IMR-90 (cell line): ENCODE measurements around the gene FUBP1. TPM values are rescaled to one million over a fixed set of nuclear protein-coding genes. Genes with fewer than 3 reads are reported as not detected.

ENCODE experiments used
- ATAC-seq: fragments of 200-7000 bp; cut with Tn5 transposase; 2 replicates; pipeline ENCODE4 v1.9.1; 2020; ENCODE audit warnings: low read depth, mild to moderate bottlenecking, moderate library complexity
- BruUV-seq: library from RNA; stranded (reverse); fragments of 400-500 nt; replicated peaks from 2 replicates; lab custom pipeline; 2021; lab: Mats Ljungman, UMichigan
- CTCF ChIA-PET: fragments of 300-600 bp; formaldehyde crosslinking; extraction: SDS; loops from one replicate; lab custom pipeline; 2021; ENCODE audit warnings: antibody characterized with exemption; lab: Yijun Ruan, JAX
- POLR2A ChIA-PET: fragments of 300-600 bp; sonication (Branson Sonifier 250); formaldehyde crosslinking; loops from one replicate; lab custom pipeline; 2022; ENCODE audit warnings: antibody characterized with exemption; ENCODE audit not compliant: unreplicated experiment; lab: Charles Lee
- DNase-seq: peaks from one replicate; pipeline ENCODE4 v3.0.0; 2013
- H2AFZ ChIP-seq: replicated peaks from 2 replicates; pipeline ENCODE3; 2013; ENCODE audit warnings: low read length, mild to moderate bottlenecking; ENCODE audit not compliant: poor library complexity
- H2AK5ac ChIP-seq: 2 replicates; pipeline ENCODE4 v1.6.1; 2013; ENCODE audit warnings: low read depth, low read length, inconsistent platforms
- H2AK9ac ChIP-seq: replicated peaks from 2 replicates; pipeline ENCODE3; 2013; ENCODE audit warnings: mild to moderate bottlenecking, low read depth, low read length, moderate library complexity; ENCODE audit not compliant: poor library complexity
- H2BK120ac ChIP-seq: 2 replicates; pipeline ENCODE4 v1.6.1; 2013; ENCODE audit warnings: low read depth, low read length, inconsistent platforms
- H2BK15ac ChIP-seq: 3 replicates; pipeline ENCODE4 v1.6.1; 2013; ENCODE audit warnings: low read depth, low read length, inconsistent platforms
- H2BK20ac ChIP-seq: 2 replicates; pipeline ENCODE4 v1.6.1; 2013; ENCODE audit warnings: low read depth, mild to moderate bottlenecking, inconsistent platforms, low read length, moderate library complexity
- H2BK5ac ChIP-seq: 2 replicates; pipeline ENCODE4 v1.6.1; 2013; ENCODE audit warnings: mild to moderate bottlenecking, low read depth, low read length, inconsistent platforms; ENCODE audit not compliant: poor library complexity, severe bottlenecking
- H3K14ac ChIP-seq: replicated peaks from 2 replicates; pipeline ENCODE4 v1.6.1; 2013; ENCODE audit warnings: low read depth, low read length, inconsistent platforms
- H3K18ac ChIP-seq: 2 replicates; pipeline ENCODE4 v1.6.1; 2013; ENCODE audit warnings: low read depth, low read length, control low read depth
- H3K23ac ChIP-seq: 2 replicates; pipeline ENCODE4 v1.6.1; 2013; ENCODE audit warnings: low read depth, low read length, inconsistent platforms
- H3K27ac ChIP-seq: 2 replicates; pipeline ENCODE4 v1.5.1; 2013; ENCODE audit warnings: mild to moderate bottlenecking, control low read depth, low read length; ENCODE audit not compliant: insufficient read depth
- H3K27me3 ChIP-seq: 2 replicates; pipeline ENCODE4 v1.6.1; 2013; ENCODE audit warnings: low read length; ENCODE audit not compliant: control insufficient read depth, insufficient read depth
- H3K36me3 ChIP-seq: 2 replicates; pipeline ENCODE4 v1.6.1; 2013; ENCODE audit warnings: low read length, mixed read lengths; ENCODE audit not compliant: control insufficient read depth, insufficient read depth
- H3K4ac ChIP-seq: 2 replicates; pipeline ENCODE4 v1.6.1; 2013; ENCODE audit warnings: low read depth, low read length, inconsistent platforms
- H3K4me1 ChIP-seq: 2 replicates; pipeline ENCODE4 v1.6.1; 2013; ENCODE audit warnings: low read length, mixed read lengths; ENCODE audit not compliant: control insufficient read depth, insufficient read depth
- H3K4me2 ChIP-seq: 2 replicates; pipeline ENCODE4 v1.6.1; 2013; ENCODE audit warnings: low read depth, mild to moderate bottlenecking, control low read depth, low read length, moderate library complexity
- H3K4me3 ChIP-seq: 2 replicates; pipeline ENCODE4 v1.5.1; 2013; ENCODE audit warnings: low read depth, mild to moderate bottlenecking, control low read depth, low read length, moderate library complexity; ENCODE audit not compliant: insufficient read depth
- H3K56ac ChIP-seq: 2 replicates; pipeline ENCODE4 v1.6.1; 2013; ENCODE audit warnings: low read length, inconsistent platforms; ENCODE audit not compliant: insufficient read depth; ENCODE audit errors: extremely low read depth
- H3K79me1 ChIP-seq, 2 experiments: 2 replicates each; pipeline ENCODE4 v1.6.1; 2013; ENCODE audit warnings: low read length in 2 of 2, inconsistent platforms in 1 of 2, low read depth in 1 of 2
- H3K9ac ChIP-seq: 2 replicates; pipeline ENCODE4 v1.6.1; 2013; ENCODE audit warnings: low read depth, low read length, control low read depth
- H3K9me1 ChIP-seq: 2 replicates; pipeline ENCODE4 v1.6.1; 2013; ENCODE audit warnings: low read length, inconsistent platforms; ENCODE audit not compliant: insufficient read depth
- H3K9me3 ChIP-seq: 2 replicates; pipeline ENCODE4 v1.6.1; 2013; ENCODE audit warnings: low read length; ENCODE audit not compliant: control insufficient read depth, insufficient read depth
- H4K20me1 ChIP-seq: 2 replicates; pipeline ENCODE4 v1.6.1; 2013; ENCODE audit warnings: low read length, inconsistent platforms; ENCODE audit not compliant: insufficient read depth
- H4K5ac ChIP-seq: 2 replicates; pipeline ENCODE4 v1.6.1; 2013; ENCODE audit warnings: mild to moderate bottlenecking, low read depth, low read length, control low read depth
- H4K8ac ChIP-seq, 2 experiments: 2 replicates each; pipeline ENCODE4 v1.6.1; 2013; ENCODE audit warnings: low read depth in 2 of 2, low read length in 2 of 2, control low read depth in 1 of 2, inconsistent platforms in 1 of 2
- H4K91ac ChIP-seq: 2 replicates; pipeline ENCODE4 v1.6.1; 2013; ENCODE audit warnings: low read depth, low read length, inconsistent platforms; ENCODE audit not compliant: insufficient read depth
- BHLHE40 ChIP-seq: fragments of 150-350 bp; IDR thresholded peaks from 2 replicates; pipeline ENCODE4 v1.6.1; 2016; ENCODE audit warnings: mild to moderate bottlenecking, low read depth, low read length
- CEBPB ChIP-seq: IDR thresholded peaks from 2 replicates; pipeline ENCODE4 v1.6.1; 2012; ENCODE audit warnings: low read depth, low read length, improper control_type of control experiment
- MAFK ChIP-seq: IDR thresholded peaks from 2 replicates; pipeline ENCODE4 v1.6.1; 2012; ENCODE audit warnings: low read depth, low read length, improper control_type of control experiment
- POLR2A ChIP-seq: IDR thresholded peaks from 2 replicates; pipeline ENCODE4 v1.6.1; 2012; ENCODE audit warnings: mild to moderate bottlenecking, low read depth, low read length
- RAD21 ChIP-seq: IDR thresholded peaks from 2 replicates; pipeline ENCODE4 v1.6.1; 2012; ENCODE audit warnings: low read length, improper control_type of control experiment
- RFX5 ChIP-seq: IDR thresholded peaks from 2 replicates; pipeline ENCODE4 v1.8.0; 2012; ENCODE audit warnings: low read depth, mild to moderate bottlenecking, low read length, moderate library complexity
- SMC3 ChIP-seq: fragments of 150-350 bp; IDR thresholded peaks from 2 replicates; pipeline ENCODE4 v1.6.1; 2016; ENCODE audit warnings: low read depth, mild to moderate bottlenecking, antibody characterized with exemption, low read length, moderate library complexity
- WGBS, 2 experiments: methylation state at CpG; one replicate each; pipeline versions ENCODE4 v1.1.5 to v1.1.7; 2013; ENCODE audit warnings: missing lambda C conversion rate in 2 of 2; ENCODE audit not compliant: insufficient read length in 1 of 2; ENCODE audit errors: extremely low coverage in 2 of 2; 5-methylcytosine and 5-hydroxymethylcytosine counted together
- dilution Hi-C: fragments of 300-500 bp; cut with HindIII; formaldehyde crosslinking; loops from one replicate; pipeline ENCODE4 v1.14.3; 2018; ENCODE audit warnings: low sequenced_read_pairs; ENCODE audit not compliant: unreplicated experiment
- in situ Hi-C: fragments of 300-500 bp; cut with MboI; formaldehyde crosslinking; loops from 3 replicates; pipeline ENCODE4 v1.14.3; 2019; ENCODE audit warnings: low sequenced_read_pairs, inconsistent platforms, mixed read lengths
- intact Hi-C: fragments of 100-400 bp; cut with micrococcal nuclease; formaldehyde crosslinking; loops from 2 replicates; pipeline ENCODE4 v1.10.0; 2022
- polyA plus RNA-seq, 3 experiments: library from polyadenylated mRNA; depleted of rRNA; stranded (reverse); fragments of >200 nt; gene quantifications; 2 replicates each; pipeline ENCODE4 v1.2.3, GENCODE V29; 2012; ENCODE audit warnings: low replicate concordance in 1 of 3
- total RNA-seq: library from RNA; depleted of rRNA; stranded (reverse); fragments of >200 nt; gene quantifications from 2 replicates; pipeline ENCODE4 v1.2.3, GENCODE V29; 2012

The FUBP1 gene
- total and polyA plus RNA-seq, 2 of the 4 experiments (the other 2 are of a cell fraction), result 94.7 to 129 TPM

DNA sequence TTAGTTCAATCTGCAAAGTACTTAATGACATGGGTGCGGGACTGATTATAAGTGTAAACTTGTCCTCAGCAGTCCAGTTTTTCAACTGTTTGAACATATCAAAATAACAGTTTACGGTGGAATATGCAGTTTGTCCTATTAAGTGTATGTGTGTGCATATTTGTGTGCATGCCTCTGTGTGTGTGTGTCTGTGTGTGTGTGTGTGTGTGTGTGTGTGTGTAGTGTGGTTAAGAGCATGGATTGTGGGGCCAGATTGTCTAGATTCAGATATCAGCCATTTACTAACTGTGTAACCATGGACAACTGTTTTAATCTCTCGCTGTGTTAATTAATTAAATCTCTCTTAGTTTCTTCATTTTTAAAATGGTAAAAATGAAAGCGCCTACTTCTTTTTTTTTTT is 51.5 kb downstream of the FUBP1 start:
- H3K9ac ChIP-seq, result no peak overlapping the region
- peak overlapping the region; percentile 78 for H2BK5ac ChIP-seq
- no peak overlapping the region for H2AK5ac ChIP-seq
- no peak overlapping the region for H3K56ac ChIP-seq
- CTCF ChIA-PET, result no interaction called here
- no peaks in the 10 kb centered on the region for H3K4me1 ChIP-seq
- TF ChIP-seq SMC3 (no peak), RAD21 (no peak), RFX5 (no peak), CEBPB (no peak), MAFK (no peak), POLR2A (no peak), BHLHE40 (no peak)
- no peak overlapping the region for H3K23ac ChIP-seq
- H4K5ac ChIP-seq, result no peak overlapping the region
- H3K9me3 ChIP-seq, result no peaks in the 10 kb centered on the region
- H2BK15ac ChIP-seq, result no peak overlapping the region
- H3K9me1 ChIP-seq, result peaks cover 4% of the 10 kb centered on the region
- intact Hi-C loops, result no loop called here
- no peak overlapping the region for H3K4me3 ChIP-seq
- peak overlapping the region; percentile 47; the same call in 1 of the 2 replicates for H3K4ac ChIP-seq
- H4K91ac ChIP-seq, result no peak overlapping the region
- WGBS, 2 experiments, result 100% methylated on average over 1 of the region's 4 CpGs; no CpG with 5 or more reads in 1 of the 2 experiments
- H3K27ac ChIP-seq, result no peak overlapping the region; the same call in 1 of the 2 replicates
- no peak overlapping the region for H3K18ac ChIP-seq
- dilution Hi-C loops, result no loop called here
- in situ Hi-C loops, result no loop called here
- H4K8ac ChIP-seq, result peak overlapping the region in 1 of 2 experiments; percentile 38; a peak in 1 of 4 replicates
- H4K20me1 ChIP-seq, result peaks cover 6% of the 10 kb centered on the region; the same call in 1 of the 2 replicates
- H3K27me3 ChIP-seq, result no peaks in the 10 kb centered on the region
- peaks cover 45% of the 10 kb centered on the region for H3K36me3 ChIP-seq
- no peak overlapping the region for H3K14ac ChIP-seq
- no TSS peak for BruUV-seq
- DNase-seq (no peak), ATAC-seq (no peak)
- peaks cover 23 to 37% of the 10 kb centered on the region in 2 experiments for H3K79me1 ChIP-seq
- no peak overlapping the region for H2AK9ac ChIP-seq
- no peak overlapping the region for H2BK20ac ChIP-seq
- POLR2A ChIA-PET, result no interaction called here
- H3K4me2 ChIP-seq, result no peak overlapping the region
- no peak overlapping the region for H2AFZ ChIP-seq
- no peak overlapping the region for H2BK120ac ChIP-seq
